Measurements from ENCODE around the gene SMYD4.

- TF ChIP-seq EP300 (IDR thresholded peaks at IDR 0.05) (no peak), CTCF (IDR thresholded peaks at IDR 0.05) (no peak), POLR2A (IDR thresholded peaks at IDR 0.05) (no peak)
Observed at GRCh38 chr17:1800712-1801111, 29.0 kb downstream of the SMYD4 start.
